Tibial nerve (tissue), 4 donors: Measurements from ENCODE around the gene PDZD4.
"Not testable (repeated sequence)": the region's sequence is repeated elsewhere in the genome, so short reads cannot be mapped to it uniquely, and the experiment has no call there.

Experiments
- EP300 ChIP-seq, 2 donors: sonication (generic); formaldehyde crosslinking; IDR thresholded peaks; one replicate each; pipeline ENCODE4 v1.6.1; 2017; ENCODE audit warnings: antibody characterized with exemption in 2 of 2, mild to moderate bottlenecking in 1 of 2
- POLR2A ChIP-seq, 2 donors: fragments of 450-650 bp; IDR thresholded peaks; one replicate each; pipeline ENCODE4 v1.6.1; 2017; ENCODE audit warnings: antibody characterized with exemption in 2 of 2, mild to moderate bottlenecking in 2 of 2, moderate library complexity in 2 of 2
- TF ChIP-seq, protein P1 (sequence below), 5 experiments: fragments of 200-600 bp in 3 of 5; fragments of 450-650 bp in 2 of 5; sonication (generic) in 3 of 5; IDR thresholded peaks; one replicate each; pipeline ENCODE4 v1.5.1; 2016 to 2019; ENCODE audit warnings: antibody characterized with exemption in 5 of 5, mild to moderate bottlenecking in 3 of 5, moderate library complexity in 2 of 5

DNA sequence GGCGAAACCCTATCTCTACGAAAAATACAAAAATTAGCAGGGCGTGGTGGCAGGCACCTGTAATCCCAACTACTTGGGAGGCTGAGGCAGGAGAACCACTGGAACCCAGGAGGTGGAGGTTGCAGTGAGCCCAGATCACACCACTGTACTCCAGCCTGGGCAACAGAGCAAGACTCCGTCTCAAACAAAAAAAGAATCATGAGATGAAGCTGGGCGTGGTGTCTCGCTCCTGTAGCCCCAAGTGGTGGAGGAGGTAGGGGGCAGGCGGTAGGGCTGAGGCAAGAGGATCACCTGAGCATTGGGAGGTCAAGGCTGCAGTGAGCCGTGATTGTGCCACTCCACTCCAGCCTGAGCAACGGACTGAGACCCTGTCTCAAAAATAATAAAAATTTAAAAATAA, 12.3 kb downstream of the PDZD4 start:
- TF ChIP-seq, protein P1, sequence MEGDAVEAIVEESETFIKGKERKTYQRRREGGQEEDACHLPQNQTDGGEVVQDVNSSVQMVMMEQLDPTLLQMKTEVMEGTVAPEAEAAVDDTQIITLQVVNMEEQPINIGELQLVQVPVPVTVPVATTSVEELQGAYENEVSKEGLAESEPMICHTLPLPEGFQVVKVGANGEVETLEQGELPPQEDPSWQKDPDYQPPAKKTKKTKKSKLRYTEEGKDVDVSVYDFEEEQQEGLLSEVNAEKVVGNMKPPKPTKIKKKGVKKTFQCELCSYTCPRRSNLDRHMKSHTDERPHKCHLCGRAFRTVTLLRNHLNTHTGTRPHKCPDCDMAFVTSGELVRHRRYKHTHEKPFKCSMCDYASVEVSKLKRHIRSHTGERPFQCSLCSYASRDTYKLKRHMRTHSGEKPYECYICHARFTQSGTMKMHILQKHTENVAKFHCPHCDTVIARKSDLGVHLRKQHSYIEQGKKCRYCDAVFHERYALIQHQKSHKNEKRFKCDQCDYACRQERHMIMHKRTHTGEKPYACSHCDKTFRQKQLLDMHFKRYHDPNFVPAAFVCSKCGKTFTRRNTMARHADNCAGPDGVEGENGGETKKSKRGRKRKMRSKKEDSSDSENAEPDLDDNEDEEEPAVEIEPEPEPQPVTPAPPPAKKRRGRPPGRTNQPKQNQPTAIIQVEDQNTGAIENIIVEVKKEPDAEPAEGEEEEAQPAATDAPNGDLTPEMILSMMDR (IDR thresholded peaks at IDR 0.05), result not testable (repeated sequence)
- TF ChIP-seq POLR2A, EP300 (IDR thresholded peaks at IDR 0.05): not testable (repeated sequence)
